EH (cell line): Measurements from ENCODE around the gene POC1A.

ENCODE experiments used
- DNase-seq: peaks from one replicate; pipeline ENCODE4 v3.0.0-alpha.2; 2015; ENCODE audit warnings: low read depth

The POC1A gene

DNA sequence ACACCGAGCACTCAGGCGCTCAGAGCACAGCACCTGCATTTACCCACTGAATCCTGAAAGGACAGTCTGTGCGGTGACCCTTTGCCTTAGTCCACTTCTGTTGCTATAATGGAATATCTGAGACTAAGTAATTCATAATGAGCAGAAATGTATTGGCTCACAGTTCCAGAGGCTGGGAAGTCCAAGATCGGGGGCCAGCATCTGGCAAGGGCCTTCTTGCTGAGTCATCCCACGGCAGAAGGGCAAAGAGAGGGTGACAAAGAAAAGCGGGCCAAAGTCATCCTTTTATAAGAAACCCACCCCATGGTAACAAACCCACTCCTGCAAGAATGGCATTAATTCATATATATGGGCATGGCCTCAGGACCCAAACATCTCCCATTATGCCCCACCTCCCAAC lies 27.7 kb downstream of the POC1A start:
- DNase-seq = no peak

DNA sequence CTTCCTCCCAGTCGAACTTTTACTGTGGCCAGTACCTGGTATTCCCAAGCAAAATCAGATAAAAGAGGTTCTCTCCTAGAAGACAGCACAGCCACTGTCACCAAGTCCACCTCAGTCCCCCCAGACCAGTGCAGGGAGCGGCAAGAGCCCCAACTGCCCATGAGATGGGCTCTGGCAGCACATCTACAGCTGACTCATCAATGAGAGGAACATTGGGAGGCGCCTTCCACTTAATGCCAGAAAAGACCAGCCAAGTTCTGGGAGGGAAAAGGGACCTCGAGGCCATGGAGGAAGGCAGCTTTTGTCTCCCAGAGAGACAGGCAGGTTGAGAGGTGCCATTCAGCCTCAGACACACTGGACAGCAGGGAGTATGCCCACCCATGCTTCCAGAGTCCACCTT lies 28.2 kb downstream of the POC1A start:
- DNase-seq = no peak

DNA sequence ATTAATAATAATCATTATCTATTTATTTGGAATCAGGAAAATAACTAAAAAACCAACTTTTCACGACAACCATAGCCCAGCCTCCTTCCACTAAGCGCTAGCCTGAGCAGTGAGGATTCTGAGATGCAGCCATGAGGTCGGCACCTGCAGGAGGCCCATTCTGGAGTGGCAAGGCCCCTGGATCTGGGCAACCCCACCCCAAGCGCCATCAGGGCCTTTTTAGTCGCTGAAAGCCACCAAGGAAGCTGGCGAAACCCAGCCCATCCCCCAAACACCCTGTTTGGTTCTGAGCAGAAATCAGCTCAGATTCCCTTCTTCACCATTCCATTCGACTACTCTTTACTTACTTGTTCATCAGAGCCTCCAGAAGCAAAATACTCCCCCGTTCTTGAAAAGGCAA lies 29.5 kb downstream of the POC1A start:
- no peak for DNase-seq

DNA sequence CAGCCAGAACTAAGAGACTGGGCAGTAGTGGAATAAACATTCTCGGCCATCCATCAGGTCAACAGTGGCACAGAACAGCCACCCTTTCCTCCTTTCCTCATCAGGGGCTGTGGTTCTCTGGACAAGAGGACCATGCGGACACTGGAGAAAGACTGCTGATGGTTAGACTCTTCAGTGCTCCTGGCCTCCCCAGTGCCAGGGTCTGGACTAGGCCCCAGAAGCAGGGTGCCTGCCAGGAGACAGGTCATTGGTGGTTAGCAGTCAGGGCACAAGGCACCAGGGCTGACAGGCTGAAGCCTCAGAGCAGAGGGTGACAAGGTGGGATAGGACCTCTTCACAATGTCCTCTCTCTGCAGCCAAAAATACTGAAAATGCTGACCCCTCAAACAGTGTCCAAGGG lies 30.1 kb downstream of the POC1A start:
- no peak for DNase-seq

DNA sequence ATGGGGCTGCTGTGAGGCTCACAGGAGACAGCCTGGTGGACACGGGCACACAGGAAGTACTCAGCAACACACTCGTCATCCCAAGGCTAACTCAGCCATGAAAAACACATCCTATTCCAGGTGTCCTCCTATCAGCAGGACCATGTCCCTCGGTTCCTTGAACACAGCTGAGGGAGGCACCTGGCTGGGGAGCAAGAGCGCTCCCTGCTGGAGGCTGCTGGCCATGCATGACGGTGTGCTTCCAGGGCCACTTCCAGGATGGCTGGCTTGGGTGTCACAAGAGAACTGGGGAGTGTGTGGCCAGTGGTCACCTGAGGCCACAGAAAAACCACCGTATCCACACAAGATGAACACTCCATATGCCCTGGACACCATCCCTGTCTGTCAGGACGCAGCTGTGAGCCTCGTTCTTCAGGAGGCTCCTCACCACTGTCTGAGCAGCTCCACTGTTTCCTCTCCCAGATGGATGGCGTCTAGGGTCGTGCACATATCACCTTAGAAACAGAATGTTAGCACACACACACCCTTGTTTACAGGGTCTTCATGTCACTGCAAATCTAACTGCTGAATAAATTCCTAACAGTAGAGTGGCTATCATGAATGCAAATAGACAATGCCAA lies 31.0 kb downstream of the POC1A start:
- DNase-seq = peak; percentile 72

DNA sequence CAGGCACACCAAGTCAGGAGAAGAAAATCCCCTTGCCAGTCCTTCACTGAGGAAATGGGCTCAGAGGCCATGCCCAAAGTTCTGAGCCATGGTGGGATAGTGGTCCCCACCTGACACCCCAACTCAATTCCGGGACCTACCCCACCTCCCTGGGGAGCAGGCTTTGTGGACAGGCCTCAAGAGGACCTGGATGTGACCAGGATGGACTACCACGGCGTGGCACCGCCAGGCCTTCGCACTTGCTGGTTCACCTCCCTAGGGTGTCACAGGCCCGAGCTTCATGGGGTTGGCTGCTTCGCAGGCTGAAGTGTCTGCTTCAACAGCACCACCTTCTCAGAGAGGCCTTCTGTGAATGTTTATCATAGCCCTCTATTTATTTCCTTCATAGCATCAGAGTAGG lies 31.7 kb downstream of the POC1A start:
- DNase-seq = no peak

DNA sequence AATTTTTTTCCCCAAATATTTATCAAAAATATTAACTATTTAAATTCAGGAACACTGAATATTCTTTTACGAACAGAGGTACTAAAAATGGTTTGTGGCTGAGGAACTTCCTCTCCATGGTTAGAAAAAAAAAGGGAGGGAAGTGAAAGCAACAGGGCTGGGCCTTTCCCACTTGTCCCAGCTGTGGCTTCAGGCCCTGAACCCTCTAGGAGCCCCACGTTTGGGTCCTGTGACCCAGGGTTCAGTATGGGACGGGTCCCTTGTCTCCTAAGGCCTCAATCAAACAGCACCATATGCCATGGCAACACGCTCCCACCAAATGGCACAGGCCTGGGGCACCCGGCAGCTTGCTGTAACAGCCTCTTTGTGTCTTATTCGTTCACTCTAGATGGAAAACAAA lies 32.4 kb downstream of the POC1A start:
- DNase-seq = no peak

DNA sequence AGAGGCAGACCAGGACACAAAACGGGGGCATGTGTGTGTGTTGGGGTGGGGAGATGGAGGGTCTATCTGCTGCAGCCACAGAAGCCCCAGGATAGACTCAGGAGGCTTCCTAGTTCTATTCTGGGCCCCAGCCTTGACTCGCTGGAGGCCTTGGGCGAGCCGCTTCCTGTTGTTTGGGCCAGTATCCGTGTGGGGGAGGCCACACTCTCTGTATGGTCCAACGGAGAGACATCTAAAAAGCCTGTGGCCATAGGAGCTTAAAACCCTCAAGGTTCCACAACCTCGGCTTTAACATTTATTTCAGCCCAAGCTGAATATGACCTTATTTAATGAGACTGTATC lies 32.8 kb downstream of the POC1A start:
- peak; percentile 32 for DNase-seq

DNA sequence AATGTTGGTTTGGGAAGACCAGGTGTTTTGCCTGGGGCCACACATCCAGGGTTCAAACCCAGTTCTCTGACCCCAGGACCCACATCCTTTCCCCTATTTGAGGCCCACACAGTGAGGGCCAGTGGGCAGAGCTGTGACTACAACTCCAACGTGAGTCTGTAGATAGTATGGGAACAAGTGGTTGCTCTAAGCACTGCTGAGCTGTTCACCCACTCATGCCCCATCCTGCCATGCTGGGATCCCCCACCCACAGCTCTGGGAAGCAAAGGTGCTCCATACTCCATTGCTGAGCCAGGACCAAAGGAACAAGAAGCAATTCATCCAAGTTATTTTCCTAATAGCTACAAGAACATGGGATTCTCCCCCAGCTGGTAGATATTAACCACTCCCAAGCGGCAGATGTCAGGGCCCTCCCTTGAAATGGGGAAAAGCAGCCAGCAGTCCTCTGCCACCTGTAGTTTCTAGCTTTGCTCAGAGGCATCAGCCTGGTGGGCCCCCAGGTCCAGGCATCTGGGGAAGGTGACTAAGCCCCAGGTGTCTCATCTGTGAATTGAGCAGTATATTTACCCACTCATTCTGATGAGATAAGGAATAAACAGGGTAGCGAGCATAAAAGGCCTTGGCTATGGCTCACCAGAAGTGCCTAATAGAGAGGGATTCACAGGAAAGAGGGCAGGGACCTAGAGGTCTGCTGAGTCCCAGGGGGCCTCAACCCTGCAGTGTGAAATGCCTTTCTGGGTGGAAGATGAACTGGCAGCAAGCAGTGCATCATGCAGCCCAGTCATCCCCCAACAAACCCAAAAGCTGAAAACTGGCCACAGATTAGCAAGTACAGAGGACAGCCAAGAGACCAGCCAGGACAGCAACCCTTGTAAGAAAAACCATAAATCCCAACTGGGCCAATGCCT lies 33.4 kb downstream of the POC1A start:
- DNase-seq = peak; percentile 16

DNA sequence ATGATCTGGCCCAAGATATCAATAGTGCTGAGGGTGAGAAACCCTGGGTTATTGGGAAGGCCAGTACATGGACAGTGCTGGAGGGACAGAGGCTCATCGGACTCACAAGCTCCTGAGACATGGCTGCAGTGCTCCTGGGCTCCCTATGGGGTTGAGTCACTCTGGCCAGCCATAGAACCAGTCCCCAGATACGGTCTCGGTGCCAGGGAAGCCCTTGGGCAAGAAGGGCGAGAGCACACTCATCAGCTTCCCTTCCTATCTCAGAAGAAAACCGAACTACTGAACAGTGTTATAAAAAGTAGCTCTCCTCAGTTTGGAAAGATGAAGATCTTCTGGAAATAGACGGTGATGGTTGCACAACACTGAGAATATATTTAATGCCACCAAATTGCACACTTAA lies 34.4 kb downstream of the POC1A start:
- DNase-seq = no peak

DNA sequence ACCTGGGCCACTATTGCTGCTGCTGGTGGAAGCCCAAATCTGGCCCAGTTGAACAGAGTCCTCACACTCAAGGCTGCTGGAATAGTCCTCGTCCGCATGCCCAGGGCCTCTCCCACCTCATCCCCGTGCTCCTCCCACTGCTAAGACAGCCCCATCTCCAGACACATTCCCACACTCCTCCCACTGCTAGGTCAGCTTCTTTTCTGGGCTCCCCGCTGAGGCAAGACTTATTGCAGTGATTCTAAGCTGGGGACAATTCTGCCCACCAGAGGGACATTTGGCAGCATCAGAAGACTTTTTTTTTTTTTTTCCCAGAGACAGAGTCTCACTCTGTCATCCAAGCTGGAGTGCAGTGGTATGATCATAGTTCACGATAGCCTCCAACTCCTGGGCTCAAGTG lies 35.1 kb downstream of the POC1A start:
- DNase-seq = peak; percentile 29

DNA sequence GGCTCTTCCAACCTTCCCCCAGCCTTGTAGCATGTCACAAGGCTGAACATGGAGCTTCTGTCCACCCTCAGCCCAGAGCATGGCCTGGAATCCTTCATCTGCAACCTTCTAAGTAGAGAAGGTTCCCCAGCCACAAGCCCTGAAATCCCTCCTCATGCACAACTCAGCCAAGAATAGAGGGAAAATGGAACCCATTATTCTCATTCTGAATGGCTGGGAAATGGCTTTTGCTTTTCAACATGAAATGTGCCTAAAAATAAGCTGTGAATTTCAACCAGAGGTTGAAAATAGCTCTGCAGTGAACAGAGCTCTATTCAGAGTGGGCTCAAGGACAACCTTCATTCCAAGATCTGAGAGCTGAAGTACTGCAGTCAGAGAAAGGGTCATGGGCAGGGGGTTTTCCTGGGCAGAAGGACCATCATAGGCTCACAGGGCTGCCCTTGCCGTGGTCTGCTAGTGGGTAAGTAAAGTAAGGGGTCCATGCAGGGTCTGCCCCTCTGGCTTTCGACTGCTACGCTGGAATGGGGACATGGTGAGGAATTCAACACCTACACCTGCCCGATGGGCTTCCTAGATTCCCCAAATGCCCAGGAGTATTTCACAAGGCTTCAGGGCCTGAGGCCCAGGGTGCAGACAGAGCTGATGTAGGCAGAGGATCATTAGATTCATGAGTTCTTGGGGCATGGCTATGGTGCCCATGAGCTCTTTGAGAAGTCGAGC lies 35.9 kb downstream of the POC1A start:
- no peak for DNase-seq

DNA sequence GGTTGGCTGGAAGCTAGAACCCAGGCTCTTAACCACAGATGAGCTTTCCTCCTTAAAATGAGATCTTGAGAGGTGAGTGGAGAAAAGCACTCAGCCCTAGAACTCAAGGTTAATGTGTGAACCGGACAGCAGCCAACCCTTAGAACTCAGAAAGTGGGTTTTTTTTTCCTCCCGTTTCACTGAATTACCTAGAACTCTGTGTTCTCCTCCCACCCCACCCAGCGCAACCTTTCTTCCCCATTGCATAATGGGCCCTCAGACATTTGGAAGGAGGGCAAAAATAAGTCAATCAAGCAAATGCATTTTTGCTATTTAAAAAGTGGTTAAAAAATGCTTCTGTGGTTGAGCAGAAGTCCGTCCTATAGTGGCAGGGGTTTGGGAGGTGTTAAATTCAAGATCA lies 36.7 kb downstream of the POC1A start:
- DNase-seq = no peak

DNA sequence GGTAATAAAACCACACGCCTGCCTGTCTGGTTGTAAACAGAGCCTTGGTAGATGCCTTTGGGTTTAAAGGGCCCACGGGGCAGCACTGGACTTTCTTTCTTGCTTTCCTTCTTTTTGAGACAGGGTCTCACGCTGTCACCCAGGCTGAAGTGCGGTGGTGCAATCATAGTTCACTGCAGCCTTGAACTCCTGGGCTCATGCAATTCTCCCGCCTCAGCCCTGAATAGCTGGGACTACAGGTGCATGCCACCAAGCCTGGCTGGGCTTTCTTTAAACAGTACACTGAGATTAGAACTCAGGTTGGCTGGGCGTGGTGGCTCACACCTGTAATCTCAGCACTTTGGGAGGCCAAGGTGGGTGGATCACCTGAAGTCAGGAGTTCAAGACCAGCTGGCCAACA lies 42.2 kb downstream of the POC1A start:
- no peak for DNase-seq

DNA sequence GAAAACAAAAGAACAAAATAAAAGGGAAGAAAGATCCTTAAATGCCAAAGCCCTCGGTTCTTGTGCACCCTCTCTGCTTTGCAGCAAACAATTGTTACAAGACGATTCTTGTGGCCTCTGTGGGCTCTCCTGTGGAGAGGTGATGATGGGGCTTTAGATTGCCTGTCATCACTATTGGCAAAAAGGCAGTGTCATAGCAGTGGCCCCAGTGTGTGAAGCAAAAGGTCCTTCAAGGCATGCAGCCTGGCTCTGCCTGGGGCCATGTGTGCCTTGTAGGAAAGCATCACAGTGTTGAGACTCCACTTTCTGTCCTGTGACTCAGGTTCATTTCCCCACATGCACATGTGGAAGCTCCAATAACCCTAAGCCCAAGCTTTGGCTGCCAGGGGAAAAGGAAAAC lies 43.7 kb downstream of the POC1A start:
- DNase-seq = peak; percentile 4

DNA sequence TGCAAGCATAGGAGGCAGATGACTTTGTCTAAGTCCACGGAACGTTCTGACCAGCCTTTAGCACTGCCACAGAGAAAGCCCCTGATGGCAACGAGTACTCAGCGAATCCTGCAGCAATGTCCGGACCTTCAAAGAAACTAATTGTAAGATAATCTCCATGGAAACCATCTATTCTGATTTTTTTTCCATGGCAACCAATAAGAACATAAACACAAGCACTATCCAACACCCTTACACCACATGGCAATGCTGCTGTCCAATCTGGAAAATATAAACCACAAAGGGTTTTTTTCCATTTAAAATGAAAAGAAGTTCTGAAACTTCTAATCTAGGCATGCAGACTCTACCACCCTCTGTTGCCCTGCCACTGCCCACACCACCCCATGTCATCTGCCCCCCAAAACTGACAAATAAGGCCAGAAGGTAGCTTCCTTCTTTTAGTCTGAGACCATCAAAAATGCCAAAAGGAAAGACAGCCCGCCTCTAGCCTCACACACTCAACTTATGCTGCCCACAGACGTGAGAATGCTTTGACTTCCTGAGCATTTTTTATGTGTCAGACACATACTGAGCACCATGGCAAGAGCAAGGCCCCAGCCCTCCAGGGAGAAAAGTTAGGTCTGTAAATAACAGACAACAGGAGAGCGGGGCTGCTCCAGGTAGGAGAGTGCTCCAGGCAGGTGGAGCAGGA lies 44.5 kb downstream of the POC1A start:
- no peak for DNase-seq

DNA sequence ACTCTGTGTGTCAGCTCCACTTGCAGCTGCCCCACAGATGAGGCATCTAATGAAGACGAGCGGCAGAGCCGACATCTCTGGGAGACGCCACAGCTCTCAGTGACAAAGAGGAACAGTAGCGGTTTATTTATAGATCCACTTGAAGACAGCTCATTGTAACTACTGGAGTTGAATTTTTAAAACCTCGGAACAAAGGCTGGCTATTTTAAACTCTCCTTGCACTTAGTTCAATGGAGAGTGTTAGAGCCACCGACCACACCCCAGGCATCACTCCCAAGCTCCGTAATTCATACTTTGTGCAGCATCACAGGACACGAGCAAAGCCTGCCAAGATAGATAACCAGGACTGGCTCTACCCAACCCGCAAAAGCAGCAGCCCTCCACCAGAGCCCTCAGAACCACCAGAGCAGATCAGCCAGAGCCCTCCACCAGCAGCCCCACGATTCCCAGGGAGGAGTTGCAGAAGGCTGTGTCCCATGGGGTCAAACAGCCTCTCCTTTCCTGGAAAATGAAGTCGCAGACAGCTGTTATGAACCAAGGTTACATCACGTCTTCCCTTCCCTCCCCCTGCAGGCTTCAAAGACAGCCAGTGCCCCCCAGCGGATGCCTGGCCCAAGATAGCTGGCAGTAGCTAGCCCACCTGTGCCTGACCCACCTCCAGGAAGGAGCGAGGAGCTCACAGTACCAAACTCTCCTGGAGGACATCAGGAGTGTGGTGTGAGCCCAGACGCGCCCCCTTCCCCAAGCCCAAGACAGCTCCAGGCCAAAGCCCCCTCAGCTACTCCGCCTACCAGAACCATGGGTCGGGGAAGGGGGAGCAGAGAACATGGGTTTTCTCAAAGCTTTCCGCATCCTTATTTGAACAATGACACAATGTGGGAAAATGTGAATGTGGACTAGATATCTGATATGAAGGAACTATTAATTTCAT lies 45.7 kb downstream of the POC1A start:
- DNase-seq = peak; percentile 38

DNA sequence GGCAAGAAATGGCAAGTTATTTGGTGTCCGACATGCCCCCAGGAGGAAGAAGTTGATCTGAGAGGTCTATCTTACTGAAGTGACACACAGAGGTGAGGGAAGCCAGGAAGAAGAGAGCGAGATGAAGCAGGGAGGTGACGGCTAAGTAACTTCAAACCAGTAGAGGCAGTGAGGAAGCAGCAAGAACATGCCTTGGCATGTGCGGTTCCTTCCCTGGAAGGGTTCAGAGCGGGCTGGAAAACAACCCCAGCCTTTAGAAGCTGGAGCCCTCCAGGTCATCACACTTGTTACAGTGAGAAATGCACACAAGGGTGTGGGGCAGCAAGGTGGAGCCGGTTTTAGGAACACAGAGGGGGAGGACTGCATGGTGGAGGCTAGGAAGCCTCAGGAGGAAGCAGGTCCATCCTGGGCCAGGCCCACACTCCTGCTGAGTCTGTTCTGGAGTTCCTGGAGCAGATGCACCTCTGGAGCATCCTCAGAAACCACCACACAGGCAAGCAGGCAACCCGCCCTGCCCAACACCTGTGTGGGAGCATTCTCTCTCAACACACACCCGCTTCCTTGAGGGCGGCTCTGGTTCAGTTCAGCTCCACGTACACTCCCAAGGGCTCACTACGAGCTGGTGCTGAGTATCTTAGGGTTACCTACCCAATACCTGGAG lies 47.1 kb downstream of the POC1A start:
- DNase-seq = no peak

DNA sequence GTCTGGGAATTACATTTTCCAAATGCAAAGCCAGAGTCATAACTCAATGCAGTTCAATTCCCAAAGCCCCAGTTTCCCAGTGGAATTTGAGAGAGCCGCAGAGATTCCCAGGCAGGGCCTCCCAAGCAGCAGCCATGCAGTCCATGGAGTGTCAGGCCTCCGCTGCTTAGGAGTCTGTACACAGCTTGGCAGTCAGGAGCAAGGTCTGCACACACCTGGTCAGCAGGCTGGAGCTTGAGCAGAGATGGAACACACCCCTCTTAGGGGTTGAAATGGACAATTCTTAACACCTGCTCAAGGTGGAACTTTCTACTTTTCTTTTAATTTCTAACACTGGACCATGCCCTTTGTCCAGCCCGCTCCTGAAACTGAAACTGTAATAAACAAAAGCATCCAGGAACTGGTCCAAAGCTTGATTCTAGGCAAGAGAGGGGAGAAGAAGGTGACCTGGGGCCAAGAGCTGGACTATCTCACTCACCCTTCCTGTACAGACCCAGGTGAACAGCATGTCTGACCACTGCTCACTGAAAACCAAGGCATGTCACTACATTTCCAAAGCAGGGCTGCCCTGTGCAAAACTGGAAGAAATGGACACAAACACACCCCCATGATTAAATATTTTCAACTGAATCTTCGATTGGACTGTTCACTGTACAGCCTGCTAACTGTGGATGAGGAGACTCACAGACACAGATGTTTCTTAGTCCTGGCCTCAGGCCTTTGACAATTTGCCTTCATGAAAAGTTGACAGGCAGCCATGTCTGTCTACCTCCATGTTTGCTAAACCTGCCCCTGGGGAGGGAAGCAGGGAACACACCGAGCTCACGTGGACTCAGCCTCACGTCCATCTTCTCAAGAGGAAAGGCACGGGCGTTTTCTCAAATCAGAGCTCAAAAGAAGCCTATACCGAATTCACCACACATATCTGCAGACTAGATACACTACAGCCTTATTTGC lies 49.3 kb downstream of the POC1A start:
- DNase-seq = no peak

DNA sequence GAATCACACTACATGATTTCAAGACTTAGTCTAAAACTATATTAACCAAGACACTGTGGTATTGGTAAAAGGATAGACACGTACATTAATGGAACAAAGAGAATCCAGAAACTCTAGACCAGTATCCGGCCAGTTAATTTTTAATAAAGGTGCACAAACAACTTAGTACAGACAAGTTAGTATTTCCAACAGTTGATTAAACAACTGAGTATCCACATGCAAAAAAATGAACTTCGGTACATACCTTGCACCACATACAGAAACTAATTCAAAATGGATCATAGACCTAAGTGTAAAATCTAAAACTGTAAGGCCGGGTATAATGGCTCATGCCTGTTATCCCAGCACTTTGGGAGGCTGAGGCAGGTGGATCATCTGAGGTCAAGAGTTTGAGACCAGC lies 51.3 kb downstream of the POC1A start:
- no peak for DNase-seq
